ENCODE results near the gene FIG4. TPM values are rescaled to one million over a fixed set of nuclear protein-coding genes. Genes with fewer than 3 reads are reported as not detected.
"Not testable (repeated sequence)": the region's sequence is repeated elsewhere in the genome, so short reads cannot be mapped to it uniquely, and the experiment has no call there.

FIG4 gene
- total RNA-seq, 2 experiments from 2014 or later: 9.0 to 11.1 TPM

GRCh38 chr6:109678661-109679505 lies 12.2 kb upstream of the FIG4 start:
- not testable (repeated sequence) for ATAC-seq; H3K9me3 Mint-ChIP-seq (ENCODE audit: low read depth); DNase-seq; H3K4me1 Mint-ChIP-seq; H3K27me3 Mint-ChIP-seq; H3K4me3 Mint-ChIP-seq; H3K36me3 Mint-ChIP-seq; H3K27ac Mint-ChIP-seq
- CTCF ChIA-PET: interaction anchor here (1.7 kb wide), 1 partner anchor 13 kb away, joined by 5 read pairs; the partner anchor contains the start of genes AK9 and FIG4

DNA sequence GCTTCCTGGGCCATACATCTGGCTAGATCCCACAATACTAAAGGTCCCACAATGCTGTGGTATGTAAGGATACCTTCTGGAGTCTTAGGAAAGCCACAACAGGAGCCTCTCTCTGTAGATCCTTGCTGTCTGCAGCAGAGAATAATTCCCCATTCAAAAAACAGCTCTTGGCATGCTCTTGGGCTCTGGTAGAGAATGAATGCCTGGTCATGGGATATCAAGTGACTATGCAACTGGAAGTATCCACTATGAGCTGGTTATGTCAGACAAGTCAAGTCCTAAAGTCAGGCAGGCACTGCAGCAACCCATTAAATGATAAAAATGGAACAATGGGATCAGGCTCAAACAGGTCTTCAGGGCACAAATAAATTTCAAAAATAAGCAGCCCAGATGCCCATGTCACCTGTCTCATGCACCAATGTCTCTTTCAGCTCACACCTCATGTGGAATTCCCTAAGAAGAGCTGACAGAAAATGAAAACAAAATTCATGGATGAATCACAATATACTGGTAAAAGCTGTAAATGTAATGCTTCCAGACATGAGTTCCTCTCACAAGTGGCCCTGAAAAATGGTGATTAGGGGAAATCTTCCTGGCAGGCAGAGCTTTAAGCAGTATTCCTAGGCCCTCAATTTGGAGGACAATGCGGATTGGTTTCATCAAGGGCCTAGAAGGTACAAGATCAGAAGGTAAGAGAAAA lies 4.4 kb upstream of the FIG4 start:
- CTCF ChIA-PET: interaction anchor here (1.2 to 2.0 kb wide), 2 partner anchors 15 to 353 kb away, joined by 4 to 6 read pairs; no protein-coding TSS in a partner anchor
- H3K36me3 Mint-ChIP-seq: peaks cover 4% of the 10 kb centered on the region
- ATAC-seq: no peak
- H3K27me3 Mint-ChIP-seq: peaks cover 5% of the 10 kb centered on the region
- no peak for DNase-seq
- peaks cover 12% of the 10 kb centered on the region for H3K4me1 Mint-ChIP-seq
- H3K27ac Mint-ChIP-seq: no peak overlapping the region
- H3K4me3 Mint-ChIP-seq: no peak overlapping the region
- peaks cover 2% of the 10 kb centered on the region for H3K9me3 Mint-ChIP-seq (ENCODE audit: low read depth)

GRCh38 chr6:109687271-109687761 lies 3.8 kb upstream of the FIG4 start:
- Mint-ChIP-seq H3K4me1 (peaks cover 17% of the 10 kb centered on the region), H3K27ac (no peak overlapping the region), H3K4me3 (no peak overlapping the region), H3K36me3 (peaks cover 2% of the 10 kb centered on the region), H3K27me3 (peaks cover 5% of the 10 kb centered on the region), H3K9me3 (ENCODE audit: low read depth) (no peaks in the 10 kb centered on the region)
- CTCF ChIA-PET: interaction anchor here (2.0 kb wide), 1 partner anchor 353 kb away, joined by 6 read pairs; no protein-coding TSS in a partner anchor
- no peak for DNase-seq
- no peak for ATAC-seq

DNA sequence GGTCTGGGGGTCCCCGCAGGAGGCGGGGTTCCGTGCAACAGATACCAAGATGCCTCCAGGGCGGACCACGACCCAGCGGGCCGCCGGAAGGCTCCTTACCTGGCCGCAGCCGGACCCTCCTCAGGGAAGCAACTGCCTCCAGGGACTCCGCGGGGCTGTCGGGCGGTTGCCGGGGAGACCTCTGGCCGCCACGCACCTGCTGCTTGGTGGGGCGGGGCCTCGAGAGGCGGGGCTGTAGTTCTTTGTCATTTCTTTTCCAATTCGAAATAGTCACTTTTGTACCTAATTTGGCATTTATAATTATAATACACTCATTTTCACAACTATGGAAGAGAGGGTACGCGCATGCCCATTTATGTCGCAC lies 741 bp upstream of the FIG4 start:
- H3K27me3 Mint-ChIP-seq: peaks cover 5% of the 10 kb centered on the region
- peaks cover 24% of the 10 kb centered on the region for H3K4me1 Mint-ChIP-seq
- DNase-seq: peak; percentile 77
- CTCF ChIA-PET: interaction anchor here (1.8 to 3.2 kb wide), 2 partner anchors 307 to 349 kb away, joined by 7 to 22 read pairs; no protein-coding TSS in a partner anchor
- ATAC-seq: peak; percentile 53
- no peaks in the 10 kb centered on the region for H3K36me3 Mint-ChIP-seq
- no peaks in the 10 kb centered on the region for H3K9me3 Mint-ChIP-seq (ENCODE audit: low read depth)
- H3K27ac Mint-ChIP-seq: peak overlapping the region; percentile 87
- H3K4me3 Mint-ChIP-seq: peak overlapping the region; percentile 92

DNA sequence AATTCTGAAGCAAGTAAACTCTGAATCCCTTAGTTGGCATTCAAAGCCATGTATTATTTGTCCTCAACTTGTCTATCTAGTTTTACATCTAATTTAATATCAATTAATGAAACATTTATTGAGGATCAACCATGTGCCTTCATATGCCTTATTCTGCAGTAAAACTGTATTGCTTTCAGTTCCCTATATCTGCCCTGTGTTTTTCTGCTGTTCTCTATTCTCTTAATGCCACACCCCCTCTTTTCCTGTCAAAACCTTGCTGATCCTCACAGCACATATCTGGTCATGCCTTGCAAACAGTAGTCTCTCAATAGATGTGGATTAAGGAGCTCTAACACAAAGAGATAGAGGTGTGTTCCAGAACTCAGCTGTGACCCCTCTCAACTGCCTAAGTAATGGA lies 2.0 kb downstream of the FIG4 start:
- CTCF ChIA-PET: interaction anchor here (1.2 to 1.7 kb wide), 3 partner anchors 9 to 346 kb away, joined by 3 to 14 read pairs (median 6); no protein-coding TSS in a partner anchor
- no peak overlapping the region for H3K27ac Mint-ChIP-seq
- H3K4me1 Mint-ChIP-seq: peaks cover 22% of the 10 kb centered on the region
- peaks cover 5% of the 10 kb centered on the region for H3K27me3 Mint-ChIP-seq
- no peaks in the 10 kb centered on the region for H3K9me3 Mint-ChIP-seq (ENCODE audit: low read depth)
- H3K4me3 Mint-ChIP-seq: no peak overlapping the region
- peaks cover 11% of the 10 kb centered on the region for H3K36me3 Mint-ChIP-seq
- no peak for DNase-seq
- ATAC-seq: no peak

- Mint-ChIP-seq H3K36me3 (peaks cover 11% of the 10 kb centered on the region), H3K27ac (no peak overlapping the region), H3K4me1 (peaks cover 16% of the 10 kb centered on the region), H3K9me3 (ENCODE audit: low read depth) (no peaks in the 10 kb centered on the region), H3K27me3 (no peaks in the 10 kb centered on the region), H3K4me3 (no peak overlapping the region)
- ATAC-seq (no peak), DNase-seq (no peak)
- CTCF ChIA-PET: interaction anchor here (1.1 to 1.6 kb wide), 3 partner anchors 9 to 344 kb away, joined by 3 to 4 read pairs (median 4); no protein-coding TSS in a partner anchor
These were observed 4.4 kb downstream of the FIG4 start for GRCh38 chr6:109695468-109695867.

- DNase-seq (no peak), ATAC-seq (no peak)
- Mint-ChIP-seq H3K27ac (no peak overlapping the region), H3K36me3 (peaks cover 11% of the 10 kb centered on the region), H3K4me3 (no peak overlapping the region), H3K27me3 (no peaks in the 10 kb centered on the region), H3K9me3 (ENCODE audit: low read depth) (no peaks in the 10 kb centered on the region), H3K4me1 (peaks cover 14% of the 10 kb centered on the region)
- CTCF ChIA-PET: interaction anchor here (0.8 to 2.4 kb wide), 6 partner anchors 9 to 344 kb away, joined by 3 to 9 read pairs (median 4); no protein-coding TSS in a partner anchor
These were observed 5.3 kb downstream of the FIG4 start for GRCh38 chr6:109696355-109696754.

DNA sequence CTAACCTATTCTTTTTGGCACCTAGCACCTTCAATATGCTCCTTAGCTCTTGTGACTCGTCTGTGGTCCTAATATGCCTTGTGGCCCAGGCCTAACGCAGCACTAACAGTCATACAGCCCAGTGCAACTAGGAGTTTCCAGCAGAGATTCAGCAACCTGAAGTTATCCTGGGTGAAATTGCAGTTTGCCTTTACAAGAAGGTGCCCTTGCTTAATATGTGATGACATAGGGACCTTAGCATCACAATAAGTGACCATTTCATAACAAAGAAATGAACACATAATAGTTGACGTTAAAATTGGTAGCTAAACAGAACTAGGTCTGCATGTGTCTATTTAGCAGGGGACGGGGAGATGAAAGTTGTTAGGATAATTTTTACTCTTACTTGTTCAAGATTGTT lies 10.1 kb downstream of the FIG4 start:
- DNase-seq: no peak
- Mint-ChIP-seq H3K27me3 (no peaks in the 10 kb centered on the region), H3K36me3 (peaks cover 3% of the 10 kb centered on the region), H3K4me3 (no peak overlapping the region), H3K27ac (no peak overlapping the region), H3K9me3 (ENCODE audit: low read depth) (no peaks in the 10 kb centered on the region), H3K4me1 (peaks cover 8% of the 10 kb centered on the region)
- ATAC-seq: no peak
- CTCF ChIA-PET: interaction anchor here (2.3 to 8.5 kb wide), 2 partner anchors 8 to 338 kb away, joined by 6 to 173 read pairs; no protein-coding TSS in a partner anchor

- DNase-seq (no peak), ATAC-seq (no peak)
- CTCF ChIA-PET: interaction anchor here (0.7 to 8.5 kb wide), 3 partner anchors 8 to 338 kb away, joined by 4 to 173 read pairs (median 6); no protein-coding TSS in a partner anchor
- no peaks in the 10 kb centered on the region for H3K36me3 Mint-ChIP-seq
- H3K27me3 Mint-ChIP-seq: no peaks in the 10 kb centered on the region
- no peak overlapping the region for H3K27ac Mint-ChIP-seq
- no peaks in the 10 kb centered on the region for H3K9me3 Mint-ChIP-seq (ENCODE audit: low read depth)
- no peak overlapping the region for H3K4me3 Mint-ChIP-seq
- peaks cover 10% of the 10 kb centered on the region for H3K4me1 Mint-ChIP-seq
These were observed 10.7 kb downstream of the FIG4 start for GRCh38 chr6:109701774-109702173.

- no peak overlapping the region for H3K27ac Mint-ChIP-seq
- no peak overlapping the region for H3K4me3 Mint-ChIP-seq
- peaks cover 10% of the 10 kb centered on the region for H3K4me1 Mint-ChIP-seq
These were observed 11.7 kb downstream of the FIG4 start for GRCh38 chr6:109702791-109703190.

DNA sequence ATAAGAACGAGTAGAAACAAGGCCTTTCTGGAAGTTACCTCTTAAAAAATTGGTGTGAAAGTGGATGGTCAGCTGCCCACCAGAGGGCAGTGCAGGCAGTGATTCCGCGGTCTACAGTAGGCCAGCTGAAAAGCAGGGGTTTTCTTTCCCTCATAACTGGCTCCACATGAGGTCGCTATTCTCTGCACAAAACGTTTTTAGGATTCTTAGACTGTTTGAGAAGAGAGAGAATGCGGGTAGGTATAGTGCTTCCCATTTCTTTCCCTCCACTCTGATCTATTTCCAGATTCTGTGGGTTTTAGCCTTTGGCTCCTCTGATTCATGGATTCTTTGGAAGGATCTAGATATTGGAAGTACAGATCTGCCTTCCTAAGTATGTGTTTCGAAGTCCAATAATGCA lies 14.2 kb downstream of the FIG4 start:
- peaks cover 10% of the 10 kb centered on the region for H3K4me1 Mint-ChIP-seq
- H3K36me3 Mint-ChIP-seq: peaks cover 10% of the 10 kb centered on the region
- H3K4me3 Mint-ChIP-seq: no peak overlapping the region
- ATAC-seq (peak; percentile 95), DNase-seq (peak; percentile 86)
- H3K9me3 Mint-ChIP-seq (ENCODE audit: low read depth): no peaks in the 10 kb centered on the region
- CTCF ChIA-PET: interaction anchor here (0.6 to 8.5 kb wide), 17 partner anchors 9 to 687 kb away, joined by 3 to 173 read pairs (median 4); partner anchors contain the start of genes AK9 and FIG4
- no peak overlapping the region for H3K27ac Mint-ChIP-seq
- no peaks in the 10 kb centered on the region for H3K27me3 Mint-ChIP-seq

More at GRCh38 chr6:109702791-109703190, 11.7 kb downstream of the FIG4 start:
- H3K9me3 Mint-ChIP-seq (ENCODE audit: low read depth): no peaks in the 10 kb centered on the region
- ATAC-seq (no peak), DNase-seq (no peak)
- H3K36me3 Mint-ChIP-seq: no peaks in the 10 kb centered on the region
- H3K27me3 Mint-ChIP-seq: no peaks in the 10 kb centered on the region
- CTCF ChIA-PET: interaction anchor here (1.2 to 8.5 kb wide), 4 partner anchors 9 to 687 kb away, joined by 3 to 173 read pairs (median 6); no protein-coding TSS in a partner anchor

DNA sequence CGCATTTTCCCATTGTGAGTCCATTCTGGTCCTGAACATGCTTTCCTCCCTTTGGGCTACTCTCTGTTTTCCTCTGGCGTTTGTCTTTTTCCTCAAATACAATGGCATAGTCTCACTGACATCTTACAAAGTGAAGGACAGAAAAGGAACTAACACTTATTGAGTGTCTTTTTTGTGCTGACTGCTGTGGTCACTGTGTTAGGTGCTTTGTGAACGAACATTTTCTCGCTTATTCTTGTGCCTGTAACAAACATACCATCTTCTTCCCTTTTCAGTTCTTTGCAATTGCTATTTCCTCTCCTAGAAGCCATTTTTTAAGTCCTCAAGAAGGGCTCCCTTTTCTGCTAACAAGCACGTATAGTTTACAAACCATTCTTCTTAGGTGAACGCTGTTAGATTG lies 15.4 kb downstream of the FIG4 start:
- no peaks in the 10 kb centered on the region for H3K27me3 Mint-ChIP-seq
- CTCF ChIA-PET: interaction anchor here (0.8 to 8.5 kb wide), 3 partner anchors 277 to 685 kb away, joined by 3 to 173 read pairs (median 3); no protein-coding TSS in a partner anchor
- no peak overlapping the region for H3K27ac Mint-ChIP-seq
- H3K4me3 Mint-ChIP-seq: no peak overlapping the region
- no peaks in the 10 kb centered on the region for H3K9me3 Mint-ChIP-seq (ENCODE audit: low read depth)
- DNase-seq (no peak), ATAC-seq (no peak)
- H3K36me3 Mint-ChIP-seq: peaks cover 11% of the 10 kb centered on the region
- H3K4me1 Mint-ChIP-seq: peaks cover 10% of the 10 kb centered on the region

DNA sequence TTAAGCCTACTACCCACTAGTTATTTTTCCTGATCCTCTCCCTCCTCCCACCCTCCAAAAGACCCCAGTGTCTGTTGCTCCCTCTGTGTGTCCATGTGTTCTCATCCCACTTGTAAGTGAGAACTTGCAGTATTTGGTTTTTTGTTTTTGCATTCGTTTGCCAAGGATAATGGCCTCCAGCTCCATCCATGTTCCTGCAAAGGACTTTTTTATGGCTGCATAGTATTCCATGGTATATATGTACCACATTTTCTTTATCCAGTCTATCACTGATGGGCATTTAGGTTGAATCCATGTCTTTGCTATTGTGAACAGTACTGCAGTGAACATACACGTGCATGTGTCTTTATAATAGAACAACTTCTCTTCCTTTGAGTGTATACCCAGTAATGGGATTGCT lies 17.0 kb downstream of the FIG4 start:
- CTCF ChIA-PET: interaction anchor here (3.6 kb wide), 1 partner anchor 332 kb away, joined by 27 read pairs; no protein-coding TSS in a partner anchor
- peaks cover 11% of the 10 kb centered on the region for H3K36me3 Mint-ChIP-seq
- H3K4me3 Mint-ChIP-seq: not testable (repeated sequence)

More for the DNA sequence above, 17.0 kb downstream of the FIG4 start:
- H3K4me1 Mint-ChIP-seq: peaks cover 10% of the 10 kb centered on the region
- not testable (repeated sequence) for ATAC-seq; H3K9me3 Mint-ChIP-seq (ENCODE audit: low read depth); DNase-seq; H3K27me3 Mint-ChIP-seq; H3K27ac Mint-ChIP-seq

Measured in activated CD8-positive, alpha-beta memory T cell treated with anti-CD3 and anti-CD28 coated beads, Interleukin-2, amount 10 ng/mL, durations not matched to agents 7 days and 5 days (primary cell).